Brain microvascular endothelial cell (primary cell): ENCODE data around the gene CCDC136.

ENCODE experiments used
- DNase-seq: peaks from one replicate; pipeline ENCODE4 v3.0.0-alpha.2; 2020
- H3K27ac ChIP-seq: fragments of 250-450 bp; sonication (Bioruptor Pico); 2 replicates; pipeline ENCODE4 v1.5.1; 2020; ENCODE audit warnings: mild to moderate bottlenecking, moderate library complexity
- H3K27me3 ChIP-seq: fragments of 250-450 bp; sonication (Bioruptor Pico); replicated peaks from 2 replicates; pipeline ENCODE4 v1.5.1; 2020; ENCODE audit warnings: mild to moderate bottlenecking
- H3K36me3 ChIP-seq: fragments of 250-450 bp; sonication (Bioruptor Pico); replicated peaks from 2 replicates; pipeline ENCODE4 v1.5.1; 2020; ENCODE audit warnings: mild to moderate bottlenecking
- H3K4me3 ChIP-seq: 2 replicates; pipeline ENCODE4 v1.5.1; 2011; ENCODE audit warnings: low read depth, mild to moderate bottlenecking, control low read depth, low read length, moderate library complexity
- CTCF ChIP-seq: IDR thresholded peaks from 2 replicates; pipeline ENCODE4 v1.5.1; 2011; ENCODE audit warnings: low read depth, mild to moderate bottlenecking, moderate library complexity, low read length, control low read depth, inconsistent platforms; ENCODE audit errors: missing control alignments
- in situ Hi-C: cut with HindIII; loops from 2 replicates; pipeline ENCODE4 v1.10.0; 2017; ENCODE audit warnings: low sequenced_read_pairs, low pct_ligation_motif_present

Gene CCDC136

GRCh38 chr7:128794020-128794419 is 2.3 kb downstream of the CCDC136 start:
- in situ Hi-C loops: no loop called here
- peak; percentile 6 for TF ChIP-seq CTCF
- H3K27me3 ChIP-seq: peaks cover 2% of the 10 kb centered on the region
- no peaks in the 10 kb centered on the region for H3K36me3 ChIP-seq
- DNase-seq: no peak
- no peak overlapping the region for H3K4me3 ChIP-seq
- no peak overlapping the region for H3K27ac ChIP-seq

GRCh38 chr7:128794436-128794835 is 2.7 kb downstream of the CCDC136 start:
- TF ChIP-seq CTCF: no peak
- peaks cover 2% of the 10 kb centered on the region for H3K27me3 ChIP-seq
- no peak overlapping the region for H3K4me3 ChIP-seq
- H3K27ac ChIP-seq: no peak overlapping the region
- H3K36me3 ChIP-seq: no peaks in the 10 kb centered on the region
- in situ Hi-C loops: no loop called here
- DNase-seq: no peak

- in situ Hi-C loops: no loop called here
- Histone ChIP-seq H3K27ac (no peak overlapping the region), H3K36me3 (no peaks in the 10 kb centered on the region), H3K4me3 (no peak overlapping the region), H3K27me3 (peaks cover 2% of the 10 kb centered on the region)
- no peak for DNase-seq
- no peak for TF ChIP-seq CTCF
These were observed 3.4 kb downstream of the CCDC136 start for GRCh38 chr7:128795129-128795528.

GRCh38 chr7:128796327-128796726 is 4.6 kb downstream of the CCDC136 start:
- no peak for DNase-seq
- H3K4me3 ChIP-seq: no peak overlapping the region
- no peak overlapping the region for H3K27ac ChIP-seq
- no peaks in the 10 kb centered on the region for H3K27me3 ChIP-seq
- in situ Hi-C loops: no loop called here
- TF ChIP-seq CTCF: no peak
- no peaks in the 10 kb centered on the region for H3K36me3 ChIP-seq

- in situ Hi-C loops: no loop called here
- H3K36me3 ChIP-seq: no peaks in the 10 kb centered on the region
- H3K4me3 ChIP-seq: no peak overlapping the region
- H3K27me3 ChIP-seq: no peaks in the 10 kb centered on the region
- H3K27ac ChIP-seq: no peak overlapping the region
- no peak for DNase-seq
- TF ChIP-seq CTCF: no peak
These were observed 7.7 kb downstream of the CCDC136 start for GRCh38 chr7:128799451-128799850.

GRCh38 chr7:128800567-128800966 is 8.8 kb downstream of the CCDC136 start:
- in situ Hi-C loops: no loop called here
- no peaks in the 10 kb centered on the region for H3K36me3 ChIP-seq
- H3K27me3 ChIP-seq: no peaks in the 10 kb centered on the region
- no peak for TF ChIP-seq CTCF
- no peak for DNase-seq
- no peak overlapping the region for H3K27ac ChIP-seq
- no peak overlapping the region for H3K4me3 ChIP-seq
